COLO668 (cell line): ENCODE results near the gene HM13.
"Not testable (repeated sequence)": the region's sequence is repeated elsewhere in the genome, so short reads cannot be mapped to it uniquely, and the experiment has no call there.

ENCODE experiments used
- DNase-seq: peaks from one replicate; lab custom pipeline; 2025; ENCODE audit not compliant: unreplicated experiment; lab: John Stamatoyannopoulos, UW

The HM13 gene

GRCh38 chr20:31605902-31606803 lies 91.9 kb downstream of the HM13 start:
- DNase-seq: peak; percentile 34

GRCh38 chr20:31606804-31607639 lies 92.8 kb downstream of the HM13 start:
- peak; percentile 35 for DNase-seq

GRCh38 chr20:31607640-31608250 lies 93.5 kb downstream of the HM13 start:
- DNase-seq: no peak

- DNase-seq: peak; percentile 92
Observed at GRCh38 chr20:31608251-31608945, 94.2 kb downstream of the HM13 start.

GRCh38 chr20:31612271-31612640 lies 98.0 kb downstream of the HM13 start:
- not testable (repeated sequence) for DNase-seq

GRCh38 chr20:31615416-31615815 lies 101.2 kb downstream of the HM13 start:
- no peak for DNase-seq

- DNase-seq: no peak
Observed at GRCh38 chr20:31617432-31618104, 103.3 kb downstream of the HM13 start.
